IMR-90 (cell line): Measurements from ENCODE around the gene SEPTIN5. TPM values are rescaled to one million over a fixed set of nuclear protein-coding genes. Genes with fewer than 3 reads are reported as not detected.

ENCODE experiments used
- ATAC-seq: fragments of 200-7000 bp; cut with Tn5 transposase; 2 replicates; pipeline ENCODE4 v1.9.1; 2020; ENCODE audit warnings: low read depth, mild to moderate bottlenecking, moderate library complexity
- BruUV-seq: library from RNA; stranded (reverse); fragments of 400-500 nt; replicated peaks from 2 replicates; lab custom pipeline; 2021; lab: Mats Ljungman, UMichigan
- CTCF ChIA-PET: fragments of 300-600 bp; formaldehyde crosslinking; extraction: SDS; loops from one replicate; lab custom pipeline; 2021; ENCODE audit warnings: antibody characterized with exemption; lab: Yijun Ruan, JAX
- POLR2A ChIA-PET: fragments of 300-600 bp; sonication (Branson Sonifier 250); formaldehyde crosslinking; loops from one replicate; lab custom pipeline; 2022; ENCODE audit warnings: antibody characterized with exemption; ENCODE audit not compliant: unreplicated experiment; lab: Charles Lee
- DNase-seq: peaks from one replicate; pipeline ENCODE4 v3.0.0; 2013
- H2AFZ ChIP-seq: replicated peaks from 2 replicates; pipeline ENCODE3; 2013; ENCODE audit warnings: low read length, mild to moderate bottlenecking; ENCODE audit not compliant: poor library complexity
- H2AK5ac ChIP-seq: 2 replicates; pipeline ENCODE4 v1.6.1; 2013; ENCODE audit warnings: low read depth, low read length, inconsistent platforms
- H2AK9ac ChIP-seq: replicated peaks from 2 replicates; pipeline ENCODE3; 2013; ENCODE audit warnings: mild to moderate bottlenecking, low read depth, low read length, moderate library complexity; ENCODE audit not compliant: poor library complexity
- H2BK120ac ChIP-seq: 2 replicates; pipeline ENCODE4 v1.6.1; 2013; ENCODE audit warnings: low read depth, low read length, inconsistent platforms
- H2BK15ac ChIP-seq: 3 replicates; pipeline ENCODE4 v1.6.1; 2013; ENCODE audit warnings: low read depth, low read length, inconsistent platforms
- H2BK20ac ChIP-seq: 2 replicates; pipeline ENCODE4 v1.6.1; 2013; ENCODE audit warnings: low read depth, mild to moderate bottlenecking, inconsistent platforms, low read length, moderate library complexity
- H2BK5ac ChIP-seq: 2 replicates; pipeline ENCODE4 v1.6.1; 2013; ENCODE audit warnings: mild to moderate bottlenecking, low read depth, low read length, inconsistent platforms; ENCODE audit not compliant: poor library complexity, severe bottlenecking
- H3K14ac ChIP-seq: replicated peaks from 2 replicates; pipeline ENCODE4 v1.6.1; 2013; ENCODE audit warnings: low read depth, low read length, inconsistent platforms
- H3K18ac ChIP-seq: 2 replicates; pipeline ENCODE4 v1.6.1; 2013; ENCODE audit warnings: low read depth, low read length, control low read depth
- H3K23ac ChIP-seq: 2 replicates; pipeline ENCODE4 v1.6.1; 2013; ENCODE audit warnings: low read depth, low read length, inconsistent platforms
- H3K27ac ChIP-seq: 2 replicates; pipeline ENCODE4 v1.5.1; 2013; ENCODE audit warnings: mild to moderate bottlenecking, control low read depth, low read length; ENCODE audit not compliant: insufficient read depth
- H3K27me3 ChIP-seq: 2 replicates; pipeline ENCODE4 v1.6.1; 2013; ENCODE audit warnings: low read length; ENCODE audit not compliant: control insufficient read depth, insufficient read depth
- H3K36me3 ChIP-seq: 2 replicates; pipeline ENCODE4 v1.6.1; 2013; ENCODE audit warnings: low read length, mixed read lengths; ENCODE audit not compliant: control insufficient read depth, insufficient read depth
- H3K4ac ChIP-seq: 2 replicates; pipeline ENCODE4 v1.6.1; 2013; ENCODE audit warnings: low read depth, low read length, inconsistent platforms
- H3K4me1 ChIP-seq: 2 replicates; pipeline ENCODE4 v1.6.1; 2013; ENCODE audit warnings: low read length, mixed read lengths; ENCODE audit not compliant: control insufficient read depth, insufficient read depth
- H3K4me2 ChIP-seq: 2 replicates; pipeline ENCODE4 v1.6.1; 2013; ENCODE audit warnings: low read depth, mild to moderate bottlenecking, control low read depth, low read length, moderate library complexity
- H3K4me3 ChIP-seq: 2 replicates; pipeline ENCODE4 v1.5.1; 2013; ENCODE audit warnings: low read depth, mild to moderate bottlenecking, control low read depth, low read length, moderate library complexity; ENCODE audit not compliant: insufficient read depth
- H3K56ac ChIP-seq: 2 replicates; pipeline ENCODE4 v1.6.1; 2013; ENCODE audit warnings: low read length, inconsistent platforms; ENCODE audit not compliant: insufficient read depth; ENCODE audit errors: extremely low read depth
- H3K79me1 ChIP-seq, 2 experiments: 2 replicates each; pipeline ENCODE4 v1.6.1; 2013; ENCODE audit warnings: low read length in 2 of 2, inconsistent platforms in 1 of 2, low read depth in 1 of 2
- H3K9ac ChIP-seq: 2 replicates; pipeline ENCODE4 v1.6.1; 2013; ENCODE audit warnings: low read depth, low read length, control low read depth
- H3K9me1 ChIP-seq: 2 replicates; pipeline ENCODE4 v1.6.1; 2013; ENCODE audit warnings: low read length, inconsistent platforms; ENCODE audit not compliant: insufficient read depth
- H3K9me3 ChIP-seq: 2 replicates; pipeline ENCODE4 v1.6.1; 2013; ENCODE audit warnings: low read length; ENCODE audit not compliant: control insufficient read depth, insufficient read depth
- H4K20me1 ChIP-seq: 2 replicates; pipeline ENCODE4 v1.6.1; 2013; ENCODE audit warnings: low read length, inconsistent platforms; ENCODE audit not compliant: insufficient read depth
- H4K5ac ChIP-seq: 2 replicates; pipeline ENCODE4 v1.6.1; 2013; ENCODE audit warnings: mild to moderate bottlenecking, low read depth, low read length, control low read depth
- H4K8ac ChIP-seq, 2 experiments: 2 replicates each; pipeline ENCODE4 v1.6.1; 2013; ENCODE audit warnings: low read depth in 2 of 2, low read length in 2 of 2, control low read depth in 1 of 2, inconsistent platforms in 1 of 2
- H4K91ac ChIP-seq: 2 replicates; pipeline ENCODE4 v1.6.1; 2013; ENCODE audit warnings: low read depth, low read length, inconsistent platforms; ENCODE audit not compliant: insufficient read depth
- CHD1 ChIP-seq: IDR thresholded peaks from 2 replicates; pipeline ENCODE4 v1.6.1; 2012; ENCODE audit warnings: low read depth, low read length, improper control_type of control experiment
- MAFK ChIP-seq: IDR thresholded peaks from 2 replicates; pipeline ENCODE4 v1.6.1; 2012; ENCODE audit warnings: low read depth, low read length, improper control_type of control experiment
- MAZ ChIP-seq: IDR thresholded peaks from 2 replicates; pipeline ENCODE4 v1.6.1; 2012; ENCODE audit warnings: low read depth, mild to moderate bottlenecking, low read length, improper control_type of control experiment, moderate library complexity, borderline replicate concordance
- MXI1 ChIP-seq: IDR thresholded peaks from 2 replicates; pipeline ENCODE4 v1.6.1; 2012; ENCODE audit warnings: low read depth, mild to moderate bottlenecking, low read length, moderate library complexity, borderline replicate concordance
- RCOR1 ChIP-seq: IDR thresholded peaks from 2 replicates; pipeline ENCODE4 v1.6.1; 2012; ENCODE audit warnings: mild to moderate bottlenecking, low read length, improper control_type of control experiment; ENCODE audit not compliant: insufficient replicate concordance
- WGBS, 2 experiments: methylation state at CpG; one replicate each; pipeline versions ENCODE4 v1.1.5 to v1.1.7; 2013; ENCODE audit warnings: missing lambda C conversion rate in 2 of 2; ENCODE audit not compliant: insufficient read length in 1 of 2; ENCODE audit errors: extremely low coverage in 2 of 2; 5-methylcytosine and 5-hydroxymethylcytosine counted together
- dilution Hi-C: fragments of 300-500 bp; cut with HindIII; formaldehyde crosslinking; loops from one replicate; pipeline ENCODE4 v1.14.3; 2018; ENCODE audit warnings: low sequenced_read_pairs; ENCODE audit not compliant: unreplicated experiment
- in situ Hi-C: fragments of 300-500 bp; cut with MboI; formaldehyde crosslinking; loops from 3 replicates; pipeline ENCODE4 v1.14.3; 2019; ENCODE audit warnings: low sequenced_read_pairs, inconsistent platforms, mixed read lengths
- intact Hi-C: fragments of 100-400 bp; cut with micrococcal nuclease; formaldehyde crosslinking; loops from 2 replicates; pipeline ENCODE4 v1.10.0; 2022
- polyA plus RNA-seq, 3 experiments: library from polyadenylated mRNA; depleted of rRNA; stranded (reverse); fragments of >200 nt; gene quantifications; 2 replicates each; pipeline ENCODE4 v1.2.3, GENCODE V29; 2012; ENCODE audit warnings: low replicate concordance in 1 of 3
- total RNA-seq: library from RNA; depleted of rRNA; stranded (reverse); fragments of >200 nt; gene quantifications from 2 replicates; pipeline ENCODE4 v1.2.3, GENCODE V29; 2012
- TF ChIP-seq, protein P1 (sequence below): fragments of 150-350 bp; IDR thresholded peaks from 2 replicates; pipeline ENCODE4 v1.6.1; 2017; ENCODE audit warnings: mild to moderate bottlenecking, antibody characterized with exemption, low read length, low read depth

SEPTIN5 gene
- total and polyA plus RNA-seq, 2 of the 4 experiments (the other 2 are of a cell fraction) = 16.8 to 20.7 TPM

DNA sequence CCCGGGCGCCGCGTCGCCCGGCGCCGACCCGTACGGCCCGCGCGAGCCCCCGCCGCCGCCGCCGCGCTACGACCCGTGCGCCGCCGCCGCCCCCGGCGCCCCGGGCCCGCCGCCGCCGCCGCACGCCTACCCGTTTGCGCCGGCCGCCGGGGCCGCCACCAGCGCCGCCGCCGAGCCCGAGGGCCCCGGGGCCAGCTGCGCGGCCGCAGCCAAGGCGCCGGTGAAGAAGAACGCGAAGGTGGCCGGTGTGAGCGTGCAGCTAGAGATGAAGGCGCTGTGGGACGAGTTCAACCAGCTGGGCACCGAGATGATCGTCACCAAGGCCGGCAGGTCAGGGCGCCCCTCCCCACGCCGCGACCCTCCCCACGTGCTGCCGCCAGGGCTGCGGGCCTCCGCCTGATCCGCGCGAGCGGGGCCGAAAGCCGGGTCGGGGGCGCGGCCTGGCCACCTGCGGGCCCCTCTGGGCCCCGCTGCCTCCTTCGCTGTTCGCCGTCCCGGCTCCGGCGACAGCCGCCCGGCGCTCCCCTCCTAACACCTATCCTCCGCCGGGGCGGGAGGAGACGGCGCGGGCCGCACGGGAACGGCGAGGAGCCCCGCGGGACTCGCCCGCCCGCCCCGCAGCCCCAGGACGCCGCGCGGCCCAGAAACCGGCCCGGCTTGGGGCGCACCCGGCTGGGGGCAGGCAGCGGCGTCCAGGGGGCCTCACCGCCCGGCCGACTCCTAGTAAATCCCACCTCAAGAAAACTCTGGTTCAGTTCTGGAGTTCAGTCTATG is 46.8 kb downstream of the SEPTIN5 start (continued):
- TF ChIP-seq RCOR1 = no peak

DNA sequence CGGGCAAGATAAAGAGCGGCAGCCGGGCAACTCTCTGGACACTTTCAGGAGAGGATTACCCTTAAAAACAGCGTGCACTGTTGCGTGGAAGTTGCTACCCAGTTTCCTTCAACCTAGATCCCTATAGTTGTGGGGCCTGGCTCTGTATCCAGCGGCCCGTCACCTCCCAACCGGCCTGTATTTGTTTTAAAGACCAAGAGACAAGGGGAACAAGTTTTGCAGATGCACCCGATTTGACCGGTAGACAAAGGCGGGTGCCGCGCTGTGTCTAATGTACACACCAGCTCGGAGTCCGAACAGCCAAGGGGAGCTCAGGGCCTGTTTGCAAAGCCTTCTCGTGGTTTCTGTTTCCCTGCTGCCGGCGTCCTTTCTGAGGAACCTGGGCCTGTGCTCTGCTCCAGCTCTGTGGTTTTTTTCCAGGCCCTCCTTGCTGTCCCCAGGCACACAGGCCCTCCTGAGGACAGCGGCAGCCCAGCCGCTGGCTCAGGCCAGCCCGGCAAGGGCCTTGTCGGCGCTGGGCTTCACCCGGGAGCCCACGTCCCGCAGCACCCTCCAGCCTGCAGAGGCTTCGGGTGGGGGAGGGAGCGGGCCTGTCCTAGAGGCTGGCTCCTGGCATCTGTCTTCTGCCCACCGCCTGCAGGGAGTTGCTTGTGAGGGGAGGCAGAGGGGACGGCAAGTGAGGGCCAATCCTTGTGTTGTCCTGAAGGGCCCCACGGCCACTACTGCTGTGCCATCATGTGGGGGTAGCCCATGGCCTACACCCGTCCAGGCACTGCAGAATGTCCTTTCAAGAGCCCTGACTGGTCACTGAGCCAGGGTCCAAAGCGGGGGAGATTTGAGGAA is 47.6 kb downstream of the SEPTIN5 start:
- ATAC-seq = no peak
- WGBS, 2 experiments = 65% methylated on average over 20 of the region's 33 CpGs; no CpG with 5 or more reads in 1 of the 2 experiments
- Histone ChIP-seq H4K20me1 (no peaks in the 10 kb centered on the region; the same call in 1 of the 2 replicates), H2AFZ (no peak overlapping the region), H2BK20ac (no peak overlapping the region), H2AK9ac (no peak overlapping the region), H3K9me3 (peaks cover 4% of the 10 kb centered on the region; the same call in 1 of the 2 replicates), H2AK5ac (no peak overlapping the region), H4K8ac (no peak overlapping the region), H3K23ac (no peak overlapping the region), H3K27me3 (peaks cover 94% of the 10 kb centered on the region), H4K5ac (no peak overlapping the region), H3K27ac (no peak overlapping the region), H3K14ac (no peak overlapping the region), H3K9ac (no peak overlapping the region), H3K4me2 (no peak overlapping the region), H3K56ac (no peak overlapping the region), H2BK15ac (no peak overlapping the region), H2BK120ac (no peak overlapping the region), H3K79me1 (no peaks in the 10 kb centered on the region), H3K9me1 (no peaks in the 10 kb centered on the region), H2BK5ac (no peak overlapping the region), H3K4me1 (peaks cover 4% of the 10 kb centered on the region; the same call in 1 of the 2 replicates), H3K4ac (no peak overlapping the region), H3K18ac (no peak overlapping the region), H3K4me3 (no peak overlapping the region), H3K36me3 (no peaks in the 10 kb centered on the region), H4K91ac (no peak overlapping the region)
- DNase-seq = no peak
- BruUV-seq = no TSS peak
- no peak for TF ChIP-seq MXI1
- TF ChIP-seq, protein P1, sequence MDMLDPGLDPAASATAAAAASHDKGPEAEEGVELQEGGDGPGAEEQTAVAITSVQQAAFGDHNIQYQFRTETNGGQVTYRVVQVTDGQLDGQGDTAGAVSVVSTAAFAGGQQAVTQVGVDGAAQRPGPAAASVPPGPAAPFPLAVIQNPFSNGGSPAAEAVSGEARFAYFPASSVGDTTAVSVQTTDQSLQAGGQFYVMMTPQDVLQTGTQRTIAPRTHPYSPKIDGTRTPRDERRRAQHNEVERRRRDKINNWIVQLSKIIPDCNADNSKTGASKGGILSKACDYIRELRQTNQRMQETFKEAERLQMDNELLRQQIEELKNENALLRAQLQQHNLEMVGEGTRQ = no peak
- TF ChIP-seq MAFK = no peak
- no peak for TF ChIP-seq MAZ
- no peak for TF ChIP-seq CHD1
- POLR2A ChIA-PET = interaction anchor here (0.5 kb wide), 1 partner anchor 88 kb away, joined by 4 read pairs; no protein-coding TSS in a partner anchor
- dilution Hi-C loops (no loop called here), in situ Hi-C loops (no loop called here), intact Hi-C loops (no loop called here)
- CTCF ChIA-PET = interaction anchor here (1.3 kb wide), 1 partner anchor 32 kb away, joined by 4 read pairs; no protein-coding TSS in a partner anchor
